ENCODE results near the gene FDX2.
A peak's percentile ranks its signal among the peaks of the same experiment; 100 is the strongest.

The FDX2 gene

GRCh38 chr19:10277795-10278589 is 37.8 kb downstream of the FDX2 start:
- Histone ChIP-seq H2BK5ac (ENCODE audit: low read depth, low read length, poor library complexity, severe bottlenecking) (no peak overlapping the region), H4K91ac (ENCODE audit: low read length) (no peak overlapping the region), H3K27ac (ENCODE audit: low read length, poor library complexity, severe bottlenecking) (no peak overlapping the region), H3K4me1 (ENCODE audit: control insufficient read depth, insufficient read depth, low read depth, low read length) (no peaks in the 10 kb centered on the region), H3K79me1 (replicated peaks; ENCODE audit: low read length, poor library complexity, severe bottlenecking) (no peaks in the 10 kb centered on the region), H2AFZ (ENCODE audit: low read depth, low read length) (no peak overlapping the region), H2BK15ac (ENCODE audit: low read depth, poor library complexity, severe bottlenecking) (no peak overlapping the region), H3K27me3 (ENCODE audit: control insufficient read depth in 1 of 2, insufficient read depth in 1 of 2, low read length in 2 of 2) (no peaks in the 10 kb centered on the region), H2BK120ac (ENCODE audit: low read depth, low read length) (no peak overlapping the region), H4K8ac (ENCODE audit: low read length) (no peak overlapping the region), H2BK12ac (ENCODE audit: low read length in 2 of 2) (no peak overlapping the region), H3K4me3 (ENCODE audit: insufficient read depth in 1 of 2, low read depth in 1 of 2, low read length in 2 of 2) (no peak overlapping the region), H3K18ac (ENCODE audit: low read depth in 1 of 2, low read length in 2 of 2) (no peak overlapping the region), H3K23ac (ENCODE audit: low read length in 2 of 2) (no peak overlapping the region), H3K4me2 (ENCODE audit: low read length, poor library complexity, severe bottlenecking) (no peak overlapping the region), H2AK5ac (ENCODE audit: low read length, severe bottlenecking) (peak overlapping the region; percentile 11), H3K9ac (ENCODE audit: low read length) (no peak overlapping the region), H3K4ac (ENCODE audit: low read depth in 1 of 2, low read length in 2 of 2) (no peak overlapping the region), H3K9me3 (ENCODE audit: control insufficient read depth, low read length) (no peaks in the 10 kb centered on the region), H3K36me3 (ENCODE audit: control insufficient read depth in 1 of 2, insufficient read depth in 2 of 2, low read depth in 1 of 2, low read length in 2 of 2) (peaks cover 17 to 31% of the 10 kb centered on the region in 2 experiments), H3K14ac (ENCODE audit: low read length in 2 of 2) (no peak overlapping the region)
- 92% methylated on average over 8 of the region's 9 CpGs for WGBS
- no peak for DNase-seq

GRCh38 chr19:10274589-10274988 is 41.2 kb downstream of the FDX2 start:
- Histone ChIP-seq H3K18ac (ENCODE audit: low read depth in 1 of 2, low read length in 2 of 2) (no peak overlapping the region), H3K4me2 (ENCODE audit: low read length, poor library complexity, severe bottlenecking) (no peak overlapping the region), H3K4ac (ENCODE audit: low read depth in 1 of 2, low read length in 2 of 2) (no peak overlapping the region), H2BK12ac (ENCODE audit: low read length in 2 of 2) (no peak overlapping the region), H4K91ac (ENCODE audit: low read length) (no peak overlapping the region), H3K27ac (ENCODE audit: low read length, poor library complexity, severe bottlenecking) (no peak overlapping the region), H3K4me3 (ENCODE audit: insufficient read depth in 1 of 2, low read depth in 1 of 2, low read length in 2 of 2) (no peak overlapping the region), H3K9ac (ENCODE audit: low read length) (no peak overlapping the region), H2BK15ac (ENCODE audit: low read depth, poor library complexity, severe bottlenecking) (no peak overlapping the region), H4K8ac (ENCODE audit: low read length) (no peak overlapping the region), H2AFZ (ENCODE audit: low read depth, low read length) (no peak overlapping the region), H3K4me1 (ENCODE audit: control insufficient read depth, insufficient read depth, low read depth, low read length) (peaks cover 23% of the 10 kb centered on the region), H2BK5ac (ENCODE audit: low read depth, low read length, poor library complexity, severe bottlenecking) (no peak overlapping the region), H2BK120ac (ENCODE audit: low read depth, low read length) (no peak overlapping the region), H3K36me3 (ENCODE audit: control insufficient read depth in 1 of 2, insufficient read depth in 2 of 2, low read depth in 1 of 2, low read length in 2 of 2) (peaks cover 14 to 25% of the 10 kb centered on the region in 2 experiments), H3K79me1 (replicated peaks; ENCODE audit: low read length, poor library complexity, severe bottlenecking) (no peaks in the 10 kb centered on the region), H2AK5ac (ENCODE audit: low read length, severe bottlenecking) (no peak overlapping the region), H3K9me3 (ENCODE audit: control insufficient read depth, low read length) (no peaks in the 10 kb centered on the region), H3K23ac (ENCODE audit: low read length in 2 of 2) (no peak overlapping the region), H3K14ac (ENCODE audit: low read length in 2 of 2) (no peak overlapping the region), H3K27me3 (ENCODE audit: control insufficient read depth in 1 of 2, insufficient read depth in 1 of 2, low read length in 2 of 2) (no peaks in the 10 kb centered on the region)
- DNase-seq: peak; percentile 17
- 97% methylated on average over 10 of the region's 10 CpGs for WGBS

GRCh38 chr19:10271543-10272086 is 44.2 kb downstream of the FDX2 start:
- Histone ChIP-seq H4K8ac (ENCODE audit: low read length) (peak overlapping the region; percentile 96), H2AFZ (ENCODE audit: low read depth, low read length) (no peak overlapping the region), H3K79me1 (replicated peaks; ENCODE audit: low read length, poor library complexity, severe bottlenecking) (no peaks in the 10 kb centered on the region), H3K27me3 (ENCODE audit: control insufficient read depth in 1 of 2, insufficient read depth in 1 of 2, low read length in 2 of 2) (no peaks in the 10 kb centered on the region), H3K18ac (ENCODE audit: low read depth in 1 of 2, low read length in 2 of 2) (peak overlapping the region; percentile 50 to 85), H2BK15ac (ENCODE audit: low read depth, poor library complexity, severe bottlenecking) (peak overlapping the region; percentile 75), H3K4ac (ENCODE audit: low read depth in 1 of 2, low read length in 2 of 2) (peak overlapping the region in 1 of 2 experiments; percentile 89), H3K4me3 (ENCODE audit: insufficient read depth in 1 of 2, low read depth in 1 of 2, low read length in 2 of 2) (peak overlapping the region; percentile 26 to 79), H3K23ac (ENCODE audit: low read length in 2 of 2) (no peak overlapping the region), H2AK5ac (ENCODE audit: low read length, severe bottlenecking) (peak overlapping the region; percentile 49), H2BK12ac (ENCODE audit: low read length in 2 of 2) (peak overlapping the region in 1 of 2 experiments; percentile 96), H2BK120ac (ENCODE audit: low read depth, low read length) (no peak overlapping the region), H3K36me3 (ENCODE audit: control insufficient read depth in 1 of 2, insufficient read depth in 2 of 2, low read depth in 1 of 2, low read length in 2 of 2) (peaks cover 9 to 11% of the 10 kb centered on the region in 2 experiments), H4K91ac (ENCODE audit: low read length) (peak overlapping the region; percentile 43), H3K4me2 (ENCODE audit: low read length, poor library complexity, severe bottlenecking) (peak overlapping the region; percentile 79), H3K9me3 (ENCODE audit: control insufficient read depth, low read length) (no peaks in the 10 kb centered on the region), H2BK5ac (ENCODE audit: low read depth, low read length, poor library complexity, severe bottlenecking) (peak overlapping the region; percentile 35), H3K14ac (ENCODE audit: low read length in 2 of 2) (peak overlapping the region in 1 of 2 experiments; percentile 80), H3K9ac (ENCODE audit: low read length) (peak overlapping the region; percentile 84), H3K27ac (ENCODE audit: low read length, poor library complexity, severe bottlenecking) (no peak overlapping the region), H3K4me1 (ENCODE audit: control insufficient read depth, insufficient read depth, low read depth, low read length) (peaks cover 23% of the 10 kb centered on the region)
- 62% methylated on average over 12 of the region's 12 CpGs for WGBS
- DNase-seq: peak; percentile 85

All from mesenchymal stem cell (in vitro differentiated cells and primary cell).